A549 (cell line): ENCODE measurements around the gene ATG2A. TPM values are rescaled to one million over a fixed set of nuclear protein-coding genes. Genes with fewer than 3 reads are reported as not detected.

Experiments used
- ATAC-seq, 2 experiments: fragments of 200-7000 bp in 1 of 2; fragments of >200 bp in 1 of 2; cut with Nextera tagmentation in 1 of 2; cut with Tn5 transposase in 1 of 2; 3 replicates each; pipeline versions ENCODE4 v1.8.0 to v1.9.1; 2018 to 2020; ENCODE audit warnings: mild to moderate bottlenecking in 1 of 2, moderate library complexity in 1 of 2
- CTCF ChIA-PET: fragments of 300-600 bp; sonication (Branson Sonifier 250); formaldehyde crosslinking; extraction: SDS; loops from one replicate; lab custom pipeline; 2021; ENCODE audit warnings: antibody characterized with exemption, inconsistent platforms; lab: Yijun Ruan, JAX
- POLR2A ChIA-PET: fragments of 350-600 bp; formaldehyde crosslinking; extraction: SDS; loops from one replicate; lab custom pipeline; 2021; ENCODE audit warnings: antibody characterized with exemption, inconsistent platforms; lab: Yijun Ruan, JAX
- DNase-seq, 2 experiments: peaks; one replicate each; pipeline versions ENCODE4 v3.0.0 to v3.0.0-alpha.2; 2011 to 2016; ENCODE audit warnings: low read depth in 1 of 2, low spot score in 1 of 2
- FAIRE-seq: peaks from 2 replicates; lab custom pipeline; 2011; peaks lifted over from hg19 to GRCh38; lab: Jason Lieb, UNC
- H3K27ac ChIP-seq, 2 experiments: fragments of >200 bp; sonication (Bioruptor Twin); formaldehyde crosslinking; 3 replicates each; pipeline ENCODE4 v1.5.1; 2016 to 2017
- H3K4me1 ChIP-seq: fragments of >200 bp; sonication (Bioruptor Twin); formaldehyde crosslinking; 3 replicates; pipeline ENCODE4 v1.6.1; 2016
- H3K4me2 ChIP-seq: fragments of >200 bp; sonication (Bioruptor Twin); formaldehyde crosslinking; 3 replicates; pipeline ENCODE4 v1.6.1; 2016
- H3K4me3 ChIP-seq: fragments of >200 bp; sonication (Bioruptor Twin); formaldehyde crosslinking; 3 replicates; pipeline ENCODE4 v1.5.1; 2016
- H3K9me3 ChIP-seq: fragments of >200 bp; sonication (Bioruptor Twin); formaldehyde crosslinking; 3 replicates; pipeline ENCODE4 v1.6.1; 2016
- BHLHE40 ChIP-seq: IDR thresholded peaks from 2 replicates; pipeline ENCODE4 v1.6.1; 2012; ENCODE audit warnings: low read depth, low read length, inconsistent platforms
- CBX8 ChIP-seq: fragments of 200-600 bp; sonication (generic); IDR thresholded peaks from 2 replicates; pipeline ENCODE4 v1.6.1; 2016
- CEBPB ChIP-seq, 2 experiments: fragments of >200 bp in 1 of 2; sonication (Bioruptor Twin) in 1 of 2; formaldehyde crosslinking in 1 of 2; IDR thresholded peaks; 2 replicates each; pipeline ENCODE4 v1.6.1; 2012 to 2016
- CHD4 ChIP-seq: fragments of 200-600 bp; sonication (generic); IDR thresholded peaks from 2 replicates; pipeline ENCODE4 v1.6.1; 2016; ENCODE audit warnings: antibody characterized with exemption, mild to moderate bottlenecking, borderline replicate concordance
- EHMT2 ChIP-seq: fragments of 200-600 bp; sonication (generic); IDR thresholded peaks from 2 replicates; pipeline ENCODE4 v1.6.1; 2016; ENCODE audit warnings: antibody characterized with exemption, low read depth, mild to moderate bottlenecking, moderate library complexity
- ELK1 ChIP-seq: fragments of 150-350 bp; IDR thresholded peaks from 2 replicates; pipeline ENCODE4 v1.6.1; 2014; ENCODE audit warnings: low read depth, mild to moderate bottlenecking, low read length
- EP300 ChIP-seq, 2 experiments: fragments of >200 bp; sonication (Bioruptor Twin); formaldehyde crosslinking; IDR thresholded peaks; 2 replicates in 1 of 2; 3 replicates in 1 of 2; pipeline ENCODE4 v1.6.1; 2016 to 2017
- FOSB ChIP-seq: fragments of 250-450 bp; sonication (Bioruptor Pico); IDR thresholded peaks from 2 replicates; pipeline ENCODE4 v1.5.0; 2020; ENCODE audit warnings: mild to moderate bottlenecking, moderate library complexity
- FOSL2 ChIP-seq, 2 experiments: fragments of 450-650 bp in 1 of 2; fragments of >200 bp in 1 of 2; sonication (Bioruptor Twin) in 1 of 2; formaldehyde crosslinking; IDR thresholded peaks; 2 replicates each; pipeline versions ENCODE4 v1.5.0 to v1.6.1; 2016 to 2020; ENCODE audit warnings: mild to moderate bottlenecking in 1 of 2, moderate library complexity in 1 of 2
- HDAC2 ChIP-seq: fragments of 200-600 bp; sonication (generic); IDR thresholded peaks from 2 replicates; pipeline ENCODE4 v1.6.1; 2016
- HES2 ChIP-seq: fragments of >200 bp; sonication (Bioruptor Twin); formaldehyde crosslinking; IDR thresholded peaks from 2 replicates; pipeline ENCODE4 v1.6.1; 2016
- HEYL ChIP-seq: fragments of 250-450 bp; sonication (Bioruptor Pico); IDR thresholded peaks from 2 replicates; pipeline ENCODE4 v1.8.0; 2021; ENCODE audit warnings: mild to moderate bottlenecking, moderate library complexity
- HOXA7 ChIP-seq: fragments of 250-450 bp; sonication (Bioruptor Pico); IDR thresholded peaks from 2 replicates; pipeline ENCODE4 v1.5.0; 2020; ENCODE audit warnings: mild to moderate bottlenecking, moderate library complexity
- HOXB5 ChIP-seq: fragments of 250-450 bp; sonication (Bioruptor Pico); IDR thresholded peaks from 2 replicates; pipeline ENCODE4 v1.5.0; 2020; ENCODE audit warnings: mild to moderate bottlenecking, moderate library complexity
- JUN ChIP-seq, 2 experiments: fragments of >200 bp; sonication (Bioruptor Twin); formaldehyde crosslinking; IDR thresholded peaks; 2 replicates in 1 of 2; 3 replicates in 1 of 2; pipeline ENCODE4 v1.6.1; 2016 to 2017
- JUNB ChIP-seq: fragments of >200 bp; sonication (Bioruptor Twin); formaldehyde crosslinking; IDR thresholded peaks from 2 replicates; pipeline ENCODE4 v1.6.1; 2016
- MYC ChIP-seq: IDR thresholded peaks from 2 replicates; pipeline ENCODE4 v1.6.1; 2012; ENCODE audit warnings: mild to moderate bottlenecking, inconsistent platforms, low read length, improper control_type of control experiment, borderline replicate concordance
- NPAS2 ChIP-seq: fragments of 250-450 bp; sonication (Bioruptor Pico); IDR thresholded peaks from 2 replicates; pipeline ENCODE4 v1.8.0; 2022; ENCODE audit warnings: mild to moderate bottlenecking, moderate library complexity, borderline replicate concordance
- NR3C1 ChIP-seq: fragments of >200 bp; sonication (Bioruptor Twin); formaldehyde crosslinking; IDR thresholded peaks from 3 replicates; pipeline ENCODE4 v1.6.1; 2017
- PBX3 ChIP-seq: IDR thresholded peaks from 2 replicates; pipeline ENCODE4 v1.6.1; 2012
- PHF8 ChIP-seq: fragments of 200-600 bp; sonication (generic); IDR thresholded peaks from 2 replicates; pipeline ENCODE4 v1.6.1; 2016; ENCODE audit warnings: low read depth, mild to moderate bottlenecking, antibody characterized with exemption, moderate library complexity, borderline replicate concordance
- WGBS: methylation state at CpG from one replicate; pipeline ENCODE4 v1.1.6; 2017; ENCODE audit errors: missing lambda C conversion rate; 5-methylcytosine and 5-hydroxymethylcytosine counted together
- polyA plus RNA-seq, 4 experiments: library from polyadenylated mRNA; depleted of rRNA in 3 of 4; stranded (reverse); fragments of >200 nt; fragmentation: RNase III in 1 of 4; extraction: RNeasy Plus Mini Kit Qiagen cat#74134 plus additional on column Dnase treatment in 1 of 4; gene quantifications; 2 replicates in 3 of 4; 3 replicates in 1 of 4; pipeline ENCODE4 v1.2.3, GENCODE V29; 2011 to 2017
- TF ChIP-seq, protein P1 (sequence below): IDR thresholded peaks from 2 replicates; pipeline ENCODE4 v1.6.1; 2012; ENCODE audit warnings: low read depth, borderline replicate concordance
- TF ChIP-seq, protein P2 (sequence below): fragments of 200-600 bp; sonication (generic); IDR thresholded peaks from 2 replicates; pipeline ENCODE4 v1.6.1; 2016; ENCODE audit warnings: antibody characterized with exemption, mild to moderate bottlenecking, moderate library complexity
- TF ChIP-seq, protein P3 (sequence below): fragments of 250-450 bp; sonication (Bioruptor Pico); IDR thresholded peaks from 2 replicates; pipeline ENCODE4 v1.5.0; 2021; ENCODE audit warnings: mild to moderate bottlenecking, moderate library complexity, borderline replicate concordance

The ATG2A gene
- polyA plus RNA-seq, 2 of the 4 experiments (the other 2 are of a cell fraction) = 3.1 to 13.4 TPM

- TF ChIP-seq PHF8 = no peak
- no peak for TF ChIP-seq HOXA7 (CRISPR knock-in tag)
- no peak for TF ChIP-seq HEYL (CRISPR knock-in tag)
- TF ChIP-seq JUN (IDR thresholded peaks at IDR 0.05) = no peak
- no peak for TF ChIP-seq HDAC2
- TF ChIP-seq, all 56 proteins: peak for 0
Observed at GRCh38 chr11:64908766-64909165, 8.2 kb downstream of the ATG2A start (continued).

DNA sequence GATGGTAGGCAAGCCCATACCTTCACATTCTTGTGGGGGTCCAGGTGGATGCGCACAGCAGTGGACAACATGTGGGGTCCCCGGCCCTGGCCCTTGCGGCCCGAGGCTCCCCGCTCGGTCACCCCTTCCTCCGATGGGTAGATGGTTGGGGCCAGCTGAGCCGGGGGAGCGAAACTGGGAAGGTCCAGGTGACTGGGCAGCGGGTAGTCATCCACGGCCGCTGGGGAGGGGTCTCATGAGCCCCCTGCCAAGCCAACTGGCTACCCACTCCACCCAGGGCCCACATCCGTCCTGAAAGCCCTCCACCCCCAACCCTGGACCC lies 10.7 kb downstream of the ATG2A start:
- TF ChIP-seq EHMT2 = no peak
- no peak for TF ChIP-seq HOXB5 (CRISPR knock-in tag)
- TF ChIP-seq CHD4 = no peak
- no peak for TF ChIP-seq JUNB
- no peak for TF ChIP-seq PBX3
- TF ChIP-seq, protein P1, sequence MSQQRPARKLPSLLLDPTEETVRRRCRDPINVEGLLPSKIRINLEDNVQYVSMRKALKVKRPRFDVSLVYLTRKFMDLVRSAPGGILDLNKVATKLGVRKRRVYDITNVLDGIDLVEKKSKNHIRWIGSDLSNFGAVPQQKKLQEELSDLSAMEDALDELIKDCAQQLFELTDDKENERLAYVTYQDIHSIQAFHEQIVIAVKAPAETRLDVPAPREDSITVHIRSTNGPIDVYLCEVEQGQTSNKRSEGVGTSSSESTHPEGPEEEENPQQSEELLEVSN = no peak
- TF ChIP-seq ELK1 = no peak
- TF ChIP-seq FOSB (CRISPR knock-in tag) = no peak
- TF ChIP-seq EP300 (IDR thresholded peaks at IDR 0.05) = no peak
- TF ChIP-seq HOXA7 (CRISPR knock-in tag) = no peak
- TF ChIP-seq, protein P2, sequence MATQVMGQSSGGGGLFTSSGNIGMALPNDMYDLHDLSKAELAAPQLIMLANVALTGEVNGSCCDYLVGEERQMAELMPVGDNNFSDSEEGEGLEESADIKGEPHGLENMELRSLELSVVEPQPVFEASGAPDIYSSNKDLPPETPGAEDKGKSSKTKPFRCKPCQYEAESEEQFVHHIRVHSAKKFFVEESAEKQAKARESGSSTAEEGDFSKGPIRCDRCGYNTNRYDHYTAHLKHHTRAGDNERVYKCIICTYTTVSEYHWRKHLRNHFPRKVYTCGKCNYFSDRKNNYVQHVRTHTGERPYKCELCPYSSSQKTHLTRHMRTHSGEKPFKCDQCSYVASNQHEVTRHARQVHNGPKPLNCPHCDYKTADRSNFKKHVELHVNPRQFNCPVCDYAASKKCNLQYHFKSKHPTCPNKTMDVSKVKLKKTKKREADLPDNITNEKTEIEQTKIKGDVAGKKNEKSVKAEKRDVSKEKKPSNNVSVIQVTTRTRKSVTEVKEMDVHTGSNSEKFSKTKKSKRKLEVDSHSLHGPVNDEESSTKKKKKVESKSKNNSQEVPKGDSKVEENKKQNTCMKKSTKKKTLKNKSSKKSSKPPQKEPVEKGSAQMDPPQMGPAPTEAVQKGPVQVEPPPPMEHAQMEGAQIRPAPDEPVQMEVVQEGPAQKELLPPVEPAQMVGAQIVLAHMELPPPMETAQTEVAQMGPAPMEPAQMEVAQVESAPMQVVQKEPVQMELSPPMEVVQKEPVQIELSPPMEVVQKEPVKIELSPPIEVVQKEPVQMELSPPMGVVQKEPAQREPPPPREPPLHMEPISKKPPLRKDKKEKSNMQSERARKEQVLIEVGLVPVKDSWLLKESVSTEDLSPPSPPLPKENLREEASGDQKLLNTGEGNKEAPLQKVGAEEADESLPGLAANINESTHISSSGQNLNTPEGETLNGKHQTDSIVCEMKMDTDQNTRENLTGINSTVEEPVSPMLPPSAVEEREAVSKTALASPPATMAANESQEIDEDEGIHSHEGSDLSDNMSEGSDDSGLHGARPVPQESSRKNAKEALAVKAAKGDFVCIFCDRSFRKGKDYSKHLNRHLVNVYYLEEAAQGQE = no peak
- TF ChIP-seq FOSL2 (IDR thresholded peaks at IDR 0.05) = no peak
- TF ChIP-seq FOSL2 (CRISPR knock-in tag; IDR thresholded peaks at IDR 0.05) = no peak
- no peak for TF ChIP-seq NR3C1
- TF ChIP-seq CEBPB (IDR thresholded peaks at IDR 0.05) = no peak
- no peak for TF ChIP-seq MYC
- no peak for TF ChIP-seq NPAS2 (CRISPR knock-in tag)
- TF ChIP-seq BHLHE40 = no peak
- no peak for TF ChIP-seq HES2
- TF ChIP-seq, protein P3, sequence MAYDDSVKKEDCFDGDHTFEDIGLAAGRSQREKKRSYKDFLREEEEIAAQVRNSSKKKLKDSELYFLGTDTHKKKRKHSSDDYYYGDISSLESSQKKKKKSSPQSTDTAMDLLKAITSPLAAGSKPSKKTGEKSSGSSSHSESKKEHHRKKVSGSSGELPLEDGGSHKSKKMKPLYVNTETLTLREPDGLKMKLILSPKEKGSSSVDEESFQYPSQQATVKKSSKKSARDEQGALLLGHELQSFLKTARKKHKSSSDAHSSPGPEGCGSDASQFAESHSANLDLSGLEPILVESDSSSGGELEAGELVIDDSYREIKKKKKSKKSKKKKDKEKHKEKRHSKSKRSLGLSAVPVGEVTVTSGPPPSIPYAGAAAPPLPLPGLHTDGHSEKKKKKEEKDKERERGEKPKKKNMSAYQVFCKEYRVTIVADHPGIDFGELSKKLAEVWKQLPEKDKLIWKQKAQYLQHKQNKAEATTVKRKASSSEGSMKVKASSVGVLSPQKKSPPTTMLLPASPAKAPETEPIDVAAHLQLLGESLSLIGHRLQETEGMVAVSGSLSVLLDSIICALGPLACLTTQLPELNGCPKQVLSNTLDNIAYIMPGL = no peak
- TF ChIP-seq CBX8 = no peak
- no peak for FAIRE-seq
- Histone ChIP-seq H3K9me3 (no peaks in the 10 kb centered on the region), H3K4me3 (no peak overlapping the region), H3K27ac (no peak overlapping the region), H3K4me1 (no peaks in the 10 kb centered on the region), H3K4me2 (no peak overlapping the region)
- WGBS = 97% methylated on average over 13 of the region's 13 CpGs
- no peak for DNase-seq
- ChIA-PET POLR2A (no interaction called here), CTCF (interaction anchor here (1.3 to 5.7 kb wide), 4 partner anchors 12 to 108 kb away, joined by 3 to 52 read pairs (median 4); partner anchors contain the start of genes ARL2 and BATF2)
- ATAC-seq = no peak
